HAP-1 (cell line): ENCODE results near the gene NDST4.
"Not testable (repeated sequence)": the region's sequence is repeated elsewhere in the genome, so short reads cannot be mapped to it uniquely, and the experiment has no call there.

Experiments
- DNase-seq, 2 experiments: peaks; one replicate each; pipeline ENCODE4 v3.0.0-alpha.2; 2016 to 2020; ENCODE audit warnings: low spot score in 2 of 2
- H3K27me3 ChIP-seq: fragments of 250-450 bp; sonication (Bioruptor Pico); 2 replicates; pipeline ENCODE4 v1.5.1; 2020; ENCODE audit warnings: low read depth, mild to moderate bottlenecking, moderate library complexity
- H3K36me3 ChIP-seq: fragments of 250-450 bp; sonication (Bioruptor Pico); replicated peaks from 2 replicates; pipeline ENCODE4 v1.5.1; 2020; ENCODE audit warnings: mild to moderate bottlenecking
- H3K4me1 ChIP-seq: fragments of 250-450 bp; sonication (Bioruptor Pico); 2 replicates; pipeline ENCODE4 v1.5.1; 2020; ENCODE audit warnings: mild to moderate bottlenecking
- H3K4me3 ChIP-seq: fragments of 250-450 bp; sonication (Bioruptor Pico); 2 replicates; pipeline ENCODE4 v1.5.1; 2020; ENCODE audit warnings: mild to moderate bottlenecking, moderate library complexity
- H3K9me3 ChIP-seq: fragments of 250-450 bp; sonication (Bioruptor Pico); 2 replicates; pipeline ENCODE4 v1.5.1; 2020; ENCODE audit warnings: mild to moderate bottlenecking, moderate library complexity
- in situ Hi-C: fragments of 300-500 bp; cut with MboI; formaldehyde crosslinking; loops from 3 replicates; pipeline ENCODE4 v1.14.3; 2020; ENCODE audit warnings: low sequenced_read_pairs, inconsistent platforms, mixed read lengths

NDST4 gene

GRCh38 chr4:114998316-114998715 lies 115.1 kb downstream of the NDST4 start:
- DNase-seq = no peak
- no peak overlapping the region for H3K4me3 ChIP-seq
- in situ Hi-C loops = no loop called here
- no peaks in the 10 kb centered on the region; the same call in 1 of the 2 replicates for H3K4me1 ChIP-seq
- H3K36me3 ChIP-seq = no peaks in the 10 kb centered on the region
- no peaks in the 10 kb centered on the region for H3K27me3 ChIP-seq
- no peaks in the 10 kb centered on the region for H3K9me3 ChIP-seq

DNA sequence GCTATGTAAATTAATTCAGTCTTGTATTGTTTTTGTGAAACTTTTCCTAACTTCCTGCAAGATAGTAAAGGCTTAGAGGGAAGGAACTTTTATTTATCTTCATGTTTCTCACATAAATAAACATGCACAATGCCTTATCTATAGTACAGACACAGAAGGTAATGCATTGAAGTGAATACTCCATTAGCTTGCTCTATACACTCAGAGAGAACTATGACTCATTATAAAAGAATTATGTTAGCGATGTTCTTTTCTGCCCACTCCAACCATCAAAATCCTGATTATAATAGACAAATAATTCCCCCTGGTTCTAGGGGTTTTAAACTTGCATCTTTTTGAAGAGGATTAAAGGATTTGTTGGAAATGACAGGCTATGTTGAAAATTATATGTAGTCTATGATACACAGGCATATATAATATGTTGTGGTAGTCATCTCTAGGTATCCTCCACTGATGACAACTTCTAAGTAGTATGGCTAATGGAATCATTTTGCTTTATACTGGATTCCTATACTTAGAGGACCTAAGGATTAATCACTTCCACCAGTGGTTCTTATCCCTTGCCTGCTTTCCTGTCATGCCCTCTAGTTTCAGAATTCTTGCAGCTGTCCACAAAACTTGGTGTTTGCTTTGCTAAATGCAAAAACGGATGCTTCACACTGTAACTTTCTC lies 115.7 kb downstream of the NDST4 start:
- Histone ChIP-seq H3K4me3 (no peak overlapping the region), H3K9me3 (no peaks in the 10 kb centered on the region), H3K4me1 (no peaks in the 10 kb centered on the region; the same call in 1 of the 2 replicates), H3K36me3 (no peaks in the 10 kb centered on the region), H3K27me3 (no peaks in the 10 kb centered on the region)
- no peak for DNase-seq
- in situ Hi-C loops = no loop called here

- in situ Hi-C loops = no loop called here
- no peak for DNase-seq
- H3K36me3 ChIP-seq = no peaks in the 10 kb centered on the region
Observed at GRCh38 chr4:114986133-114986532, 127.3 kb downstream of the NDST4 start.

DNA sequence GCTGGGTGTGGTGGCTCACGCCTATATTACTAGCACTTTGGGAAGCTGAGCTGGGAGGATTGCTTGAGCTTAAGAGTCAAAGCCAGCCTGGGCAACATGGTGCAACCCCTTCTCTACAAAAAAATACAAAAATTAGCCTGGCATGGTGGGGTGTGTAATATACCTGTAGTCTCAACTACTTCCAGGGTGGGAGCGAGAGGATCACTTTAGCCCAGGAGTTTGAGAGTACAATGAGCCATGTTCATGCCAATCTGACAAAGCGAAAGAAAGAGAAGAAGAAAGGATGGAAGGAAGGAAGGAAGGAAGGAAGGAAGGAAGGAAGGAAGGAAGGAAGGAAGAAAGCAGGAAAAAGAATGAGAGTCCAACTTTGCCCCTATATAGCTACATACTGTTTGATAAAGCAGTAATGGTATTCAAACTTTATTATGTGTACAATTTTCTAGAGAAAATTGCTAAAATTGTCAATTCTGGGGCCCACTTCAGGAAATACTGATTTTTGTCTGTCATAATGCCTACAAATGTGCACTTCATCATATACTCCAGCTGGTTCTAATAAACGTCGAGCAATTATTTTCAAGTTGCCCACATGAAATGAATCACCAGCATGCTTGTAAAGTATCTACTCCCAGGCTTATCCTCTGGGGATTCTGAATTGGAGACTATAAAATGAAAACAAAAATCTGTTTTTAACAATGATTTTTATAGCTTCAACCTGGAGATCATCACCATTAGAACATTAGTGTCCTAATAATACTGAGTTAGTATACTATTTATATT lies 132.3 kb downstream of the NDST4 start:
- Histone ChIP-seq H3K4me1 (peaks cover under 1% of the 10 kb centered on the region; the same call in 1 of the 2 replicates), H3K36me3 (no peaks in the 10 kb centered on the region), H3K9me3 (no peaks in the 10 kb centered on the region), H3K4me3 (no peak overlapping the region), H3K27me3 (no peaks in the 10 kb centered on the region)
- in situ Hi-C loops = no loop called here
- DNase-seq = no peak

More at GRCh38 chr4:114986133-114986532, 127.3 kb downstream of the NDST4 start:
- H3K4me1 ChIP-seq = peaks cover 4% of the 10 kb centered on the region; the same call in 1 of the 2 replicates
- no peaks in the 10 kb centered on the region for H3K27me3 ChIP-seq
- H3K4me3 ChIP-seq = no peak overlapping the region
- H3K9me3 ChIP-seq = no peaks in the 10 kb centered on the region

DNA sequence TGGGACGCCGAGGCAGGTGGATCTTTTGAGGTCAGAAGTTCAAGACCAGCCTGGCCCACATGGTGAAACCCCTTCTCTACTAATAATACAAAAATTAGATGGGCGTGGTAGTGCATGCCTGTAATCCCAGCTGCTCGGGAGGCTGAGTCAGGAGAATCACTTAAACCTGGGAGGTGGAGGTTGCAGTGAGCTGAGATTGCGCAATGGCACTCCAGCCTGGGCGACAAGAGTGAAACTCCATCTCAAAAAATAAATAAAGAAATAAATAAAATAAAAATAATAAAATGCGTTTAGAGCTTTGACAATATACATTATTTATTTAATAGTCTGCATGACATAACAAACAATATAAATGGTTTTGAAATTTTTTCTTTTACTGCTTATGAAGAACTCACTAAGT lies 133.0 kb downstream of the NDST4 start:
- in situ Hi-C loops, H3K9me3 ChIP-seq, H3K4me3 ChIP-seq, H3K27me3 ChIP-seq, H3K36me3 ChIP-seq, H3K4me1 ChIP-seq, DNase-seq: not testable (repeated sequence)

DNA sequence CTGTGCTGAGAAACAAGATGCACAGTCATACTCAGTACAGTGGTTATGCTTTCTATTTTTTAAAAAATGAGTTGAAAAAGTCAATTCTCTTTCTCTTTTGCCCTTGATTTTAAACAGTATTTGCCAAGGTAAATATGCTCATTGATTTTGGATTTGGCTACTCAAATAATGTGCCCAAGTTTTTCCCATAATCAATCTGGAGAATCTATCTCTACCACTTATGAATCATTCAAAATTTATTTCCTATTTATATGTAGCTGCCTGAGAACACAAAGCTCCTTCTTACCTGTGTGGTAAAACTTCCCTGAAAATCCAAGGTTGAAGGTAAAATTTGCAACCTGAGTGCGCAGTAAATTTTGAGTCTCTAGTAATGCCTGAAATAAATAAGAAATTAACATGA lies 136.5 kb downstream of the NDST4 start:
- DNase-seq = no peak

GRCh38 chr4:114964026-114964425 lies 149.4 kb downstream of the NDST4 start:
- Histone ChIP-seq H3K4me3 (no peak overlapping the region), H3K27me3 (no peaks in the 10 kb centered on the region), H3K36me3 (no peaks in the 10 kb centered on the region), H3K9me3 (no peaks in the 10 kb centered on the region), H3K4me1 (no peaks in the 10 kb centered on the region)
- in situ Hi-C loops = no loop called here
- no peak for DNase-seq

More for the DNA sequence above, 136.5 kb downstream of the NDST4 start:
- Histone ChIP-seq H3K4me3 (no peak overlapping the region), H3K36me3 (no peaks in the 10 kb centered on the region), H3K4me1 (peaks cover 10% of the 10 kb centered on the region; the same call in 1 of the 2 replicates), H3K9me3 (no peaks in the 10 kb centered on the region), H3K27me3 (no peaks in the 10 kb centered on the region)
- in situ Hi-C loops = no loop called here

DNA sequence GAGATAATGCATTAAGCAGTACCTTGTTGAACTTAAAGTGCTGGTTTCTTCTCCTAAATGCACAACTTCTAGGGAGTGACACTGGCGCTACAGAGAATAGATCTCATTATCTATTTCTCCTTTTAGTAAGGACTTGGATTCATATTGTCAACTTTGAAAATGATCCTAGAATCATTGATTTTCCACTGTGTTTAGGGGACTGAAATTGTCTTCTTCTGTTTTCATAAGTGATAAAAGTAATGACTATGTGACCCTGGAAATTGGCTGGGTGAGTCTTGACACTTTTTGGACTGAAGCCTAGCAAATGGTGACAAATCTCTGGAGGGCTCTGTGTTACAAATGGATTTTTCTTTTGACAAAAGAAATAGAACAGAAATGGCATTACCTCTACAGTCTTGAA lies 167.8 kb downstream of the NDST4 start:
- no peaks in the 10 kb centered on the region for H3K4me1 ChIP-seq
- in situ Hi-C loops = no loop called here
- no peaks in the 10 kb centered on the region for H3K9me3 ChIP-seq
- no peaks in the 10 kb centered on the region for H3K27me3 ChIP-seq
- no peak for DNase-seq
- no peaks in the 10 kb centered on the region for H3K36me3 ChIP-seq
- no peak overlapping the region for H3K4me3 ChIP-seq

GRCh38 chr4:114941503-114941902 lies 171.9 kb downstream of the NDST4 start:
- no peaks in the 10 kb centered on the region for H3K9me3 ChIP-seq
- H3K36me3 ChIP-seq = no peaks in the 10 kb centered on the region
- no peaks in the 10 kb centered on the region for H3K4me1 ChIP-seq
- in situ Hi-C loops = no loop called here
- no peaks in the 10 kb centered on the region for H3K27me3 ChIP-seq
- no peak overlapping the region for H3K4me3 ChIP-seq
- DNase-seq = no peak

DNA sequence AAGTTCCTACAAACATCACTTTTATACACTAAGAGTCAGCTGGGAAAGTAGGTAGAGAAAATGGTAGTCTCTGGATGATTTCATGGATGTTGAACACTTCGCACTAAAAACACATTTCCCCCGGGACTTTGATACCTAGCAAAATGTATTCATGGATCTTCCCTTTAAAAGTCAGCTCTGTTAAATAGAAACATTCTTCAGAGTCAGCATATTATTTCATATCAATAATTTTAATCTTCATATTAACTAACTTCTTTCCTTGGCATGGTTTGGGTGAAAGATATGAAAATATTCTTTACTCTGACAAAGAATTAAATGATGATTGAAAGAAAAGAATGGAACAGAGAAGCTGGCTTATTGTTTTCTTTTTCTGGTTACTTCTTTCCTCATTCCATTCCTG lies 185.5 kb downstream of the NDST4 start:
- in situ Hi-C loops = no loop called here
- DNase-seq = no peak
- H3K4me1 ChIP-seq = no peaks in the 10 kb centered on the region
- H3K36me3 ChIP-seq = no peaks in the 10 kb centered on the region
- no peak overlapping the region for H3K4me3 ChIP-seq
- H3K27me3 ChIP-seq = no peaks in the 10 kb centered on the region
- H3K9me3 ChIP-seq = no peaks in the 10 kb centered on the region

DNA sequence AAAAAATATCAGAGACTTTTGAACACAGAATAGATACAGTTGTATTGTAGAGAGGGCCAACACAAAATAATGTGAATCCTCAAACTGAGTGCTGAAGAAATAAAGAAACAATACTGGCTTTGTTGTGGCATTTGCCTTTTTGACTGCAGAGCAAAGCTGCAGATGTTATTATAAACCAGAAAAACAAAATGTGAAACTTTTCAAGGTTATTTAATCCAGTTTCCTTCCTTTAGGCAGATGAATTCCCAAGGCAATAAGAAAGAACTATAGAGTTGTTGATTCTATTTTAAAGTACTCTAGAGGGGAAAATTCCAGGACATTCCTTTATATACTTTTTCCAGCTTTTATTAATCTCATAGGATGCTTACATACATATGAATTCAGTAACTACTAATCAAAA lies 186.8 kb downstream of the NDST4 start:
- H3K9me3 ChIP-seq = no peaks in the 10 kb centered on the region
- no peaks in the 10 kb centered on the region for H3K36me3 ChIP-seq
- H3K4me3 ChIP-seq = no peak overlapping the region
- in situ Hi-C loops = no loop called here
- H3K4me1 ChIP-seq = no peaks in the 10 kb centered on the region
- no peaks in the 10 kb centered on the region for H3K27me3 ChIP-seq
- DNase-seq = no peak

DNA sequence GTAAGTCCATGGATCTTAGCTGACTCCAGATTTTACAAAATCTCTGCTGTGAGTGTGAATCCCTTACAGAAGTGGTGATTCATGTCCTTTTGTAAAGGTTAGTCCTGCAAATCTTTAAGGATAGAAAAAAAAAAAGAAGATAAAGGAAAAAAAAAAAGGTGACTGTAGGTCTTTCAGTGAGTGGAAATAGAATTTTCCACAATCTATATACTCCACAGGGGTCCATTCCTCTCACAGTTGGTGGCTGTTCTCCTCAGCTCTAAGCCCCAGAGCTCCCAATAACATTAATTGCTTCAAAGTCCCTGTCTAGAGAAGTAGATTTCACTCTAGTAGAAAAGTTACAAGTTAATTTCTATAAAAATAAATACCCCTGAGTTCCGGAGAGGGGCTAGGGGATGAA lies 189.1 kb downstream of the NDST4 start:
- Histone ChIP-seq H3K27me3 (no peaks in the 10 kb centered on the region), H3K4me3 (no peak overlapping the region), H3K36me3 (no peaks in the 10 kb centered on the region), H3K4me1 (no peaks in the 10 kb centered on the region), H3K9me3 (no peaks in the 10 kb centered on the region)
- in situ Hi-C loops = no loop called here
- DNase-seq = no peak

GRCh38 chr4:114922592-114922933 lies 190.9 kb downstream of the NDST4 start:
- H3K4me1 ChIP-seq = no peaks in the 10 kb centered on the region

GRCh38 chr4:114921790-114922591 lies 191.4 kb downstream of the NDST4 start:
- peak in 1 of 2 experiments; percentile 16 for DNase-seq
- in situ Hi-C loops = no loop called here
- H3K9me3 ChIP-seq = no peaks in the 10 kb centered on the region

More at GRCh38 chr4:114922592-114922933, 190.9 kb downstream of the NDST4 start:
- Histone ChIP-seq H3K4me3 (no peak overlapping the region), H3K9me3 (no peaks in the 10 kb centered on the region), H3K27me3 (no peaks in the 10 kb centered on the region), H3K36me3 (no peaks in the 10 kb centered on the region)
- DNase-seq = no peak
- in situ Hi-C loops = no loop called here

More at GRCh38 chr4:114921790-114922591, 191.4 kb downstream of the NDST4 start:
- Histone ChIP-seq H3K4me3 (no peak overlapping the region), H3K4me1 (no peaks in the 10 kb centered on the region), H3K27me3 (no peaks in the 10 kb centered on the region), H3K36me3 (no peaks in the 10 kb centered on the region)
